ENCODE data around the gene BLACAT1. TPM values are rescaled to one million over a fixed set of nuclear protein-coding genes. Genes with fewer than 3 reads are reported as not detected.

The BLACAT1 gene
- total and polyA plus RNA-seq, 2 of the 13 experiments (the other 11 are each of a cell fraction or from before 2014, with no cell fraction given): 1.2 to 2.8 TPM

GRCh38 chr1:205449750-205450443 is 5.9 kb downstream of the BLACAT1 start (continued):
- TF ChIP-seq, protein P1, sequence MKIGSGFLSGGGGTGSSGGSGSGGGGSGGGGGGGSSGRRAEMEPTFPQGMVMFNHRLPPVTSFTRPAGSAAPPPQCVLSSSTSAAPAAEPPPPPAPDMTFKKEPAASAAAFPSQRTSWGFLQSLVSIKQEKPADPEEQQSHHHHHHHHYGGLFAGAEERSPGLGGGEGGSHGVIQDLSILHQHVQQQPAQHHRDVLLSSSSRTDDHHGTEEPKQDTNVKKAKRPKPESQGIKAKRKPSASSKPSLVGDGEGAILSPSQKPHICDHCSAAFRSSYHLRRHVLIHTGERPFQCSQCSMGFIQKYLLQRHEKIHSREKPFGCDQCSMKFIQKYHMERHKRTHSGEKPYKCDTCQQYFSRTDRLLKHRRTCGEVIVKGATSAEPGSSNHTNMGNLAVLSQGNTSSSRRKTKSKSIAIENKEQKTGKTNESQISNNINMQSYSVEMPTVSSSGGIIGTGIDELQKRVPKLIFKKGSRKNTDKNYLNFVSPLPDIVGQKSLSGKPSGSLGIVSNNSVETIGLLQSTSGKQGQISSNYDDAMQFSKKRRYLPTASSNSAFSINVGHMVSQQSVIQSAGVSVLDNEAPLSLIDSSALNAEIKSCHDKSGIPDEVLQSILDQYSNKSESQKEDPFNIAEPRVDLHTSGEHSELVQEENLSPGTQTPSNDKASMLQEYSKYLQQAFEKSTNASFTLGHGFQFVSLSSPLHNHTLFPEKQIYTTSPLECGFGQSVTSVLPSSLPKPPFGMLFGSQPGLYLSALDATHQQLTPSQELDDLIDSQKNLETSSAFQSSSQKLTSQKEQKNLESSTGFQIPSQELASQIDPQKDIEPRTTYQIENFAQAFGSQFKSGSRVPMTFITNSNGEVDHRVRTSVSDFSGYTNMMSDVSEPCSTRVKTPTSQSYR (CRISPR knock-in tag; IDR thresholded peaks at IDR 0.05; ENCODE audit: borderline replicate concordance): peak; percentile 88
- TF ChIP-seq SNAI1 (CRISPR knock-in tag; IDR thresholded peaks at IDR 0.05; ENCODE audit: borderline replicate concordance) (no peak), CENPT (CRISPR knock-in tag; IDR thresholded peaks at IDR 0.05; ENCODE audit: low read depth) (no peak), SMC3 (IDR thresholded peaks at IDR 0.05; ENCODE audit: low read length) (no peak), ZNF577 (CRISPR knock-in tag; IDR thresholded peaks at IDR 0.05; ENCODE audit: borderline replicate concordance, low read depth) (no peak), KAT2B (IDR thresholded peaks at IDR 0.05; ENCODE audit: borderline replicate concordance, low read depth, low read length) (no peak), LCORL (IDR thresholded peaks at IDR 0.05) (no peak), LCORL (CRISPR knock-in tag; IDR thresholded peaks at IDR 0.05) (peak; percentile 38; the same call in 1 of the 2 replicates), PRMT3 (CRISPR knock-in tag; IDR thresholded peaks at IDR 0.05; ENCODE audit: borderline replicate concordance, low read depth) (no peak), NR0B2 (CRISPR knock-in tag; IDR thresholded peaks at IDR 0.05) (no peak), ZNF557 (CRISPR knock-in tag; IDR thresholded peaks at IDR 0.05) (no peak), ZSCAN31 (CRISPR knock-in tag; IDR thresholded peaks at IDR 0.05; ENCODE audit: low read depth) (no peak), HOXA3 (CRISPR knock-in tag; IDR thresholded peaks at IDR 0.05) (no peak; the same call in 1 of the 2 replicates), SMARCC2 (IDR thresholded peaks at IDR 0.05) (no peak), SRF (IDR thresholded peaks at IDR 0.05; ENCODE audit: low read depth, low read length) (0 out of 2 replicates have a peak, but pooled peaks have one; percentile 28), RFXANK (CRISPR knock-in tag; IDR thresholded peaks at IDR 0.05) (no peak)
- TF ChIP-seq, protein P2, sequence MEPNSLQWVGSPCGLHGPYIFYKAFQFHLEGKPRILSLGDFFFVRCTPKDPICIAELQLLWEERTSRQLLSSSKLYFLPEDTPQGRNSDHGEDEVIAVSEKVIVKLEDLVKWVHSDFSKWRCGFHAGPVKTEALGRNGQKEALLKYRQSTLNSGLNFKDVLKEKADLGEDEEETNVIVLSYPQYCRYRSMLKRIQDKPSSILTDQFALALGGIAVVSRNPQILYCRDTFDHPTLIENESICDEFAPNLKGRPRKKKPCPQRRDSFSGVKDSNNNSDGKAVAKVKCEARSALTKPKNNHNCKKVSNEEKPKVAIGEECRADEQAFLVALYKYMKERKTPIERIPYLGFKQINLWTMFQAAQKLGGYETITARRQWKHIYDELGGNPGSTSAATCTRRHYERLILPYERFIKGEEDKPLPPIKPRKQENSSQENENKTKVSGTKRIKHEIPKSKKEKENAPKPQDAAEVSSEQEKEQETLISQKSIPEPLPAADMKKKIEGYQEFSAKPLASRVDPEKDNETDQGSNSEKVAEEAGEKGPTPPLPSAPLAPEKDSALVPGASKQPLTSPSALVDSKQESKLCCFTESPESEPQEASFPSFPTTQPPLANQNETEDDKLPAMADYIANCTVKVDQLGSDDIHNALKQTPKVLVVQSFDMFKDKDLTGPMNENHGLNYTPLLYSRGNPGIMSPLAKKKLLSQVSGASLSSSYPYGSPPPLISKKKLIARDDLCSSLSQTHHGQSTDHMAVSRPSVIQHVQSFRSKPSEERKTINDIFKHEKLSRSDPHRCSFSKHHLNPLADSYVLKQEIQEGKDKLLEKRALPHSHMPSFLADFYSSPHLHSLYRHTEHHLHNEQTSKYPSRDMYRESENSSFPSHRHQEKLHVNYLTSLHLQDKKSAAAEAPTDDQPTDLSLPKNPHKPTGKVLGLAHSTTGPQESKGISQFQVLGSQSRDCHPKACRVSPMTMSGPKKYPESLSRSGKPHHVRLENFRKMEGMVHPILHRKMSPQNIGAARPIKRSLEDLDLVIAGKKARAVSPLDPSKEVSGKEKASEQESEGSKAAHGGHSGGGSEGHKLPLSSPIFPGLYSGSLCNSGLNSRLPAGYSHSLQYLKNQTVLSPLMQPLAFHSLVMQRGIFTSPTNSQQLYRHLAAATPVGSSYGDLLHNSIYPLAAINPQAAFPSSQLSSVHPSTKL (CRISPR knock-in tag; IDR thresholded peaks at IDR 0.05): peak; percentile 12; the same call in 1 of the 2 replicates

Data from HepG2 (cell line).